Gastroesophageal sphincter (tissue), 3 donors: ENCODE results near the gene STH.

Source experiments
- CTCF ChIP-seq, 4 experiments: fragments of 200-600 bp in 2 of 4; fragments of 450-650 bp in 2 of 4; sonication (generic) in 1 of 4; IDR thresholded peaks; one replicate each; pipeline ENCODE4 v1.5.1; 2017 to 2019; ENCODE audit warnings: antibody characterized with exemption in 4 of 4, mild to moderate bottlenecking in 2 of 4, moderate library complexity in 2 of 4
- EP300 ChIP-seq: sonication (generic); formaldehyde crosslinking; IDR thresholded peaks from one replicate; pipeline ENCODE4 v1.6.1; 2017; ENCODE audit warnings: antibody characterized with exemption, mild to moderate bottlenecking

DNA sequence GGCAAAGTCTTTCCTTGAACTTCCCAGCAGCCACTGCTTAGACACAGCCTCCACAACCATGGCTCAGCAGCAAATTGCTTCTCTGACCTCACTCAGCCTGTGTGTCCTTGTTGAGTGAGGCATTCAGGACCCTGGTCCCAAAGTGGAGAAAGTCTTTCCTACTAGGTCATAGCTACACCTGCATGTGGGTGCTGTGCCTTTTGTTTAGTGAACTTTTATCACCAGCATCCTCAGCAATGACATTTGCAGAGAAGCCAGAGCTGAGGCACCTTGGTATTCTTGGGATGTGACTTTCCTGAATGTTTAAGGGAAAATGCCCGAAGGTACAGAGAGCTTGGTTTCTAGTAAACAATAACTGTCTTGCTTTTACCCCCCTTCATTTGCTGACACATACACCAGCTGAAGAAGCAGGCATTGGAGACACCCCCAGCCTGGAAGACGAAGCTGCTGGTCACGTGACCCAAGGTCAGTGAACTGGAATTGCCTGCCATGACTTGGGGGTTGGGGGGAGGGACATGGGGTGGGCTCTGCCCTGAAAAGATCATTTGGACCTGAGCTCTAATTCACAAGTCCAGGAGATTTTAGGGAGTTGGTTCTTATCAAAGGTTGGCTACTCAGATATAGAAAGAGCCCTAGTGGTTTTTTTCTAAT is 20.9 kb upstream of the STH start:
- TF ChIP-seq EP300 (no peak), CTCF (IDR thresholded peaks at IDR 0.05) (no peak)
